GM12891 (cell line): ENCODE data around the gene AP2A1.
A peak's percentile ranks its signal among the peaks of the same experiment; 100 is the strongest.

Experiments
- DNase-seq: peaks from one replicate; pipeline ENCODE4 v3.0.0; 2011; ENCODE audit warnings: low spot score; ENCODE audit not compliant: insufficient read length
- FAIRE-seq: peaks from 2 replicates; lab custom pipeline; 2011; peaks lifted over from hg19 to GRCh38; lab: Jason Lieb, UNC
- PAX5 ChIP-seq: IDR thresholded peaks from 2 replicates; pipeline ENCODE4 v1.6.1; 2011; ENCODE audit warnings: low read length, moderate library complexity, mild to moderate bottlenecking; ENCODE audit not compliant: insufficient read depth, severe bottlenecking
- POLR2A ChIP-seq: IDR thresholded peaks from 2 replicates; pipeline ENCODE4 v1.6.1; 2011; ENCODE audit warnings: low read depth, low read length, control low read depth
- POLR2AphosphoS5 ChIP-seq: IDR thresholded peaks from 2 replicates; pipeline ENCODE4 v1.6.1; 2011; ENCODE audit warnings: low read depth, low read length, control low read depth
- POU2F2 ChIP-seq: IDR thresholded peaks from 2 replicates; pipeline ENCODE4 v1.6.1; 2011; ENCODE audit warnings: low read depth, mild to moderate bottlenecking, control low read depth, low read length, moderate library complexity
- SPI1 ChIP-seq: IDR thresholded peaks from 2 replicates; pipeline ENCODE4 v1.6.1; 2011; ENCODE audit warnings: low read depth, low read length, control low read depth
- TAF1 ChIP-seq: IDR thresholded peaks from 2 replicates; pipeline ENCODE4 v1.6.1; 2011; ENCODE audit warnings: low read depth, low read length, control low read depth

Gene AP2A1

GRCh38 chr19:49843265-49843664 is 76.5 kb downstream of the AP2A1 start:
- FAIRE-seq (no peak), DNase-seq (no peak)
- TF ChIP-seq SPI1 = peak; percentile 58
- no peak for TF ChIP-seq PAX5

DNA sequence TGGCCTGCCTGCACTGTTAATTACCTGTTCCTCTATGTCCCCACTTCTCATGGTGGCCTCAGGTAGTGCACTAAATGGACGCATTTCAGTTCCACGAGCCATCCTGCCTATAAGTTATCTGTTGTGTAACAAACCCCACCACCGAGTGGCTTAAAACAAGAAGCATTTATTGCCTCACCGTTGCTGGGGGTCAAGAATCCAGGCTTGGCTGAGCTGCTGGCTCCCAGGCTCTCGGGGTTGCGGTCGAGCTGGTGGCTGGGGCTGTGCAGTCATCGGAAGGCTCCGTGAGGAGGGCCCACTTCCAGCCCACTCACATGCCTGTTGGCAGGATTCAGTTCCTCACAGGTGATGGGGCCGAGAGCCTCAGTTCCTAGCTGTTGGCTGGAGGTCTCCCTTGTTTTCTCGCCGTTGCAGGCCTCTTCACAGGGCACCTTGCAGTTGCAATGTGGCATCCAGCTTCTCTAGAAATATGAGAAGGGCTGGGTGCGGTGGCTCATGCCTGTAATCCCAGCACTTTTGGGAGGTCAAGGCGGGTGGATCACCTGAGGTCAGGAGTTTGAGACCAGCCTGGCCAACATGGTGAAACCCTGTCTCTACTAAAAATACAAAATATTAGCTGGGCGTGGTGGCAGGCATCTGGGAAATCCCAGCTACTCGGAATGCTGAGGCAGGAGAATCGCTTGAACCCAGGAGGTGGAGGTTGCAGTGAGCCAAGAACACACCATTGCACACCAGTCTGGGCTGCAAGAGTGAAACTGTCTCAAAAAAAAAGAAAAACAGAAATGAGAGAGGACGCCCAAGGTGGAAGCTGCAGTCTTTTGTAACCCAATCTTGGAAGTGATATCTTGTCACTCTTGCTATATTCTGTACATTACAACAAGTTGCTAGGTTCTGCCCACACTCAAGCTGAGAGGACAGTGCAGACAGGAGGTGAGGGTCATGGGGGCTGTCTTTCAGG is 77.6 kb downstream of the AP2A1 start:
- TF ChIP-seq TAF1 (no peak), POU2F2 (no peak)
- no peak for DNase-seq
- FAIRE-seq = no peak

DNA sequence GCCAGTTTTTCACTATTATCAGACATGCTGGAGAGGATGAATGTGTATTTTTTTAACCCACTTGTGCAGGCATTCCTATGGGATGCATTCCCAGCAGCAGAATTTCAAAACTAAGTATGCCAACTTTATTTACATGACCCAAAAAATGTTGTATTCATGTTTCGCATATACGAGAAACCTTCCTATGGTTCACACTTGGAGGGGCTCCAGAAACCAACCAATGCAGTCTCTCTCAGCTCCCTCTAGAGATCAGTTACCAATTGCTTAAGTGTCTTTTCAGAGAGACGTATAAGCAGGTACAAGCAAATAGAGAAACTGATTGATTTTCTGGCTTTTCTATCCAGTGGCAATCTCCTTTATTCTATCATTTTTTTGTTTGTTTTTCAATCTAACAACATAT is 78.6 kb downstream of the AP2A1 start:
- no peak for DNase-seq
- no peak for FAIRE-seq
- no peak for TF ChIP-seq POLR2AphosphoS5
- TF ChIP-seq PAX5 = no peak
- TF ChIP-seq POU2F2 = no peak
- no peak for TF ChIP-seq POLR2A
- TF ChIP-seq TAF1 = no peak
- no peak for TF ChIP-seq SPI1

DNA sequence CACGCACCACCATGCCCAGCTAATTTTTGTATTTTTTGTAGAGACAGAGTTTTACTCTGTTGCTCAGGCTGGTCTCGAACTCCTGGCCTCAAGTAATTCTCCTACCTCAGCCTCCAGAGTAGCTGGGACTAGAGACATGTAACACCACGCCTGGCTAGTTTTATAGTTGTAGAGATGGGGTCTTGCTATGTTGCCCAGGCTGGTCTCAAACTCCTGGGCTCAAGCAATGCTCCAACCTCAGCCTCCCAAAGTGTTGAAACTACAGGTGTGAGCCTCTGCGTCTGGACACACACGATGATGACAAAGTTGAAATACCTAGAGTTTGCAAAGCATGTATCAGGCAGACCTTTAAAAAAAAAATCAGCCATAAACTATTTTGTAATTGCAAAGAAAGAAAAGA is 79.6 kb downstream of the AP2A1 start:
- TF ChIP-seq POLR2AphosphoS5 = no peak
- no peak for TF ChIP-seq TAF1
- no peak for TF ChIP-seq POU2F2
- no peak for TF ChIP-seq PAX5
- TF ChIP-seq SPI1 = no peak
- no peak for TF ChIP-seq POLR2A

GRCh38 chr19:49847731-49848696 is 81.2 kb downstream of the AP2A1 start:
- TF ChIP-seq PAX5 = no peak
- no peak for TF ChIP-seq POLR2A
- DNase-seq (no peak), FAIRE-seq (no peak)

More for the DNA sequence above, 79.6 kb downstream of the AP2A1 start:
- FAIRE-seq = no peak
- DNase-seq = no peak

GRCh38 chr19:49848938-49849337 is 82.1 kb downstream of the AP2A1 start:
- TF ChIP-seq SPI1 = no peak; the same call in 1 of the 2 replicates
- no peak for TF ChIP-seq PAX5
- no peak for TF ChIP-seq POLR2A
- TF ChIP-seq POU2F2 = no peak
- TF ChIP-seq TAF1 = no peak
- no peak for TF ChIP-seq POLR2AphosphoS5
- no peak for FAIRE-seq
- no peak for DNase-seq

GRCh38 chr19:49849433-49850220 is 82.8 kb downstream of the AP2A1 start:
- FAIRE-seq (no peak), DNase-seq (no peak)
- no peak for TF ChIP-seq PAX5
- no peak for TF ChIP-seq POU2F2
- no peak for TF ChIP-seq POLR2A
- TF ChIP-seq POLR2AphosphoS5 = no peak
- TF ChIP-seq SPI1 = no peak
- no peak for TF ChIP-seq TAF1

- no peak for TF ChIP-seq SPI1
- TF ChIP-seq PAX5 = no peak
- no peak for TF ChIP-seq TAF1
- no peak; the same call in 1 of the 2 replicates for TF ChIP-seq POU2F2
- TF ChIP-seq POLR2A = no peak
- TF ChIP-seq POLR2AphosphoS5 = no peak
- no peak for DNase-seq
- FAIRE-seq = no peak
These were observed 83.4 kb downstream of the AP2A1 start for GRCh38 chr19:49850221-49850486.
